Measurements from ENCODE around the gene GRIA3.

GRCh38 chrX:123303429-123303828 lies 119.4 kb downstream of the GRIA3 start:
- no peak for TF ChIP-seq TEAD4 (IDR thresholded peaks at IDR 0.05; ENCODE audit: borderline replicate concordance, insufficient read depth)
- no peak for TF ChIP-seq FOXM1 (IDR thresholded peaks at IDR 0.05; ENCODE audit: low read depth)
- TF ChIP-seq CTCF (IDR thresholded peaks at IDR 0.05) = no peak
- no peak for TF ChIP-seq FOXJ3 (CRISPR knock-in tag; IDR thresholded peaks at IDR 0.05)
- no peak for TF ChIP-seq YY1 (IDR thresholded peaks at IDR 0.05; ENCODE audit: low read depth)
- TF ChIP-seq RAD21 (IDR thresholded peaks at IDR 0.05; ENCODE audit: low read length) = no peak
- TF ChIP-seq RCOR1 (IDR thresholded peaks at IDR 0.05; ENCODE audit: low read length) = no peak
- TF ChIP-seq NFIC (IDR thresholded peaks at IDR 0.05; ENCODE audit: borderline replicate concordance) = no peak
- TF ChIP-seq TAF1 (IDR thresholded peaks at IDR 0.05; ENCODE audit: borderline replicate concordance, low read depth, low read length) = no peak
